Ovary (tissue), 9 donors: ENCODE measurements around the gene CARTPT. TPM values are rescaled to one million over a fixed set of nuclear protein-coding genes. Genes with fewer than 3 reads are reported as not detected.

ENCODE experiments used
- DNase-seq, 5 donors: peaks; one replicate each; pipeline ENCODE4 v3.0.0-alpha.2; 2019 to 2020
- H3K27ac ChIP-seq, 2 donors: fragments of 200-600 bp; one replicate each; pipeline versions ENCODE4 v1.5.1 to v1.8.0; 2019 to 2022
- H3K27me3 ChIP-seq: fragments of 200-600 bp; one replicate; pipeline ENCODE4 v1.8.0; 2022
- H3K36me3 ChIP-seq: fragments of 200-600 bp; sonication (generic); one replicate; pipeline ENCODE4 v1.5.1; 2019
- H3K4me1 ChIP-seq: one replicate; pipeline ENCODE4 v1.8.1; 2013; ENCODE audit warnings: mild to moderate bottlenecking, moderate library complexity; ENCODE audit not compliant: insufficient read depth
- H3K4me3 ChIP-seq: fragments of 200-600 bp; sonication (generic); one replicate; pipeline ENCODE4 v1.5.1; 2017
- H3K9me3 ChIP-seq, 2 donors: fragments of 200-600 bp in 1 of 2; sonication (generic) in 1 of 2; one replicate each; pipeline versions ENCODE4 v1.5.1 to v1.8.1; 2013 to 2019; ENCODE audit warnings: mild to moderate bottlenecking in 1 of 2, moderate library complexity in 1 of 2
- CTCF ChIP-seq, 3 donors: fragments of 450-650 bp in 2 of 3; fragments of 200-600 bp in 1 of 3; IDR thresholded peaks; one replicate each; pipeline versions ENCODE4 v1.5.1 to v1.8.0; 2016 to 2022; ENCODE audit warnings: antibody characterized with exemption in 3 of 3, mild to moderate bottlenecking in 1 of 3
- EP300 ChIP-seq: sonication (generic); formaldehyde crosslinking; IDR thresholded peaks from one replicate; pipeline ENCODE4 v1.6.1; 2017; ENCODE audit warnings: antibody characterized with exemption
- POLR2A ChIP-seq: fragments of 450-650 bp; IDR thresholded peaks from one replicate; pipeline ENCODE4 v1.6.1; 2017; ENCODE audit warnings: antibody characterized with exemption, mild to moderate bottlenecking, moderate library complexity
- WGBS, 3 donors: extraction: QIAGEN DNeasy Blood & Tissue Kit in 1 of 3; methylation state at CpG; one replicate each; pipeline versions ENCODE4 v1.1.5 to v1.1.7; 2013 to 2017; 5-methylcytosine and 5-hydroxymethylcytosine counted together
- intact Hi-C, 4 donors: fragments of 100-400 bp; cut with DNase I; formaldehyde crosslinking; loops; one replicate each; pipeline versions ENCODE4 v1.11.0 to v1.15.1; 2022 to 2023
- polyA plus RNA-seq, 2 donors: library from polyadenylated mRNA; stranded (reverse); fragments of 200-250 nt in 1 of 2; fragments of 350-450 nt in 1 of 2; fragmentation: Illumina TruSeq in 1 of 2; extraction: RNeasy Lipid Tissue Mini Kit (QIAGEN cat#74804) in 1 of 2; gene quantifications; one replicate each; pipeline ENCODE4 v1.2.3, GENCODE V29; 2013 to 2014
- total RNA-seq, 7 donors: library from RNA; depleted of rRNA in 2 of 7; stranded (reverse); fragments of >200 nt in 2 of 7; fragmentation: NEBNext Ultra II Directional in 3 of 7; extraction: Animal tissue kit (Norgen Biotek cat#: 25700) in 3 of 7; gene quantifications; one replicate each; pipeline versions ENCODE4 v1.1.0 to v1.2.4, GENCODE V29; 2016 to 2023
- donor health status: DM: no; HTN: no; CAD: no; lungs with moderate emphysema.
- donor health status: DM: no; HTN: no; CAD: no.
- donor health status: Bipolar disorder and iron deficiency.
- donor health status: DM: yes; HTN: yes; CAD: no.
- donor health status: DM: no; HTN: no; CAD: no.
- donor health status: DM: yes; HTN: yes; CAD: no.

Gene CARTPT
- total and polyA plus RNA-seq, 9 donors = 0.63 TPM; not detected in 8

DNA sequence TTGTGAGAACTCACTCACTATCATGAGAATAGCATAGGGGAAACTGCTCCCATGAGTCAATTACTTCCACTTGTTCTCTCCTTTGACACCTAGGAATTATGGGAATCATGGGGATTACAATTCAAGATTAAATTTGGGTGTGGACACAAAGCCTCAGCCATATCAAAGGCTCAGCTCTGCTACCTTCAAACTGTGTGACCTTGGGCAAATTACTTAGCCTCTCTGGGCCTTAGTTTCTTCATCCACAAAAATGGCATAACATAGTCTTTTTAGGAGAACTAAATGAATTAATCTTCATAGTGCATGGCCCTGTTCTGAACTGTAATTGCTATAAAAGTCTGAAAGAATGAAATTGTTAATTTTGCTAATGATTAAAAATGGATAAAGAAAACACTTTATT is 18.3 kb upstream of the CARTPT start:
- intact Hi-C loops = no loop called here
- no peak overlapping the region for H3K27ac ChIP-seq
- no peaks in the 10 kb centered on the region for H3K36me3 ChIP-seq
- no peak for DNase-seq
- no peaks in the 10 kb centered on the region for H3K9me3 ChIP-seq
- H3K4me3 ChIP-seq = no peak overlapping the region
- H3K4me1 ChIP-seq = no peaks in the 10 kb centered on the region
- TF ChIP-seq CTCF (IDR thresholded peaks at IDR 0.05) (no peak), POLR2A (no peak), EP300 (no peak)
- no peaks in the 10 kb centered on the region for H3K27me3 ChIP-seq

DNA sequence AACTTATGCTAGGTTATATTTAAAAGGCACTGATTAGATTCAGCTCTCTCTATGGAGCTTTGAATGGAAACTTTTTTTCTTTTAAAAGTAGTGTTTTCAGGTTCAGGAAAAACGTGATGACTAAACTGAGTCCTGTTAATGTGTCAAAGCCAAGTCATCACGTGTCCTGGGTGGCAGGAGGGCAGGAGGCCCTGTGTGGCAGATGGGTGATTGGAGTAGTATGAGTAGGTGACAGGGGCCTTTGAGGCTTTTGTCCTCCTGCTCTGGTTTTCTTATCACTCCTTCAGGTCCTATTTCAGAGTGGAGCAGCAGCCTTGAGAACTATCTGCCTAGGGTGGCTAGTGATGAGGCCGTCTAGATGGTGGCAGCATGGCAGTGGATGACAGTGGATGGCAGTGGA is 17.7 kb upstream of the CARTPT start:
- Histone ChIP-seq H3K4me1 (no peaks in the 10 kb centered on the region), H3K4me3 (no peak overlapping the region), H3K36me3 (no peaks in the 10 kb centered on the region), H3K9me3 (no peaks in the 10 kb centered on the region), H3K27me3 (no peaks in the 10 kb centered on the region), H3K27ac (no peak overlapping the region)
- DNase-seq = no peak
- TF ChIP-seq EP300 = no peak
- TF ChIP-seq CTCF (IDR thresholded peaks at IDR 0.05) = no peak
- no peak for TF ChIP-seq POLR2A
- 55 to 63% (median 56%) methylated on average over 3 of the region's 3 CpGs for WGBS, 3 donors
- intact Hi-C loops = no loop called here

- intact Hi-C loops = no loop called here
- no peaks in the 10 kb centered on the region for H3K27me3 ChIP-seq
- DNase-seq = no peak
- WGBS, 3 donors = 6 to 11% (median 10%) methylated on average over 4 of the region's 4 CpGs
- H3K27ac ChIP-seq = no peak overlapping the region
- no peaks in the 10 kb centered on the region for H3K9me3 ChIP-seq
- TF ChIP-seq POLR2A (no peak), EP300 (no peak), CTCF (IDR thresholded peaks at IDR 0.05) (no peak)
- no peaks in the 10 kb centered on the region for H3K36me3 ChIP-seq
- no peaks in the 10 kb centered on the region for H3K4me1 ChIP-seq
- no peak overlapping the region for H3K4me3 ChIP-seq
These were observed 15.1 kb upstream of the CARTPT start for GRCh38 chr5:71703941-71704340.

DNA sequence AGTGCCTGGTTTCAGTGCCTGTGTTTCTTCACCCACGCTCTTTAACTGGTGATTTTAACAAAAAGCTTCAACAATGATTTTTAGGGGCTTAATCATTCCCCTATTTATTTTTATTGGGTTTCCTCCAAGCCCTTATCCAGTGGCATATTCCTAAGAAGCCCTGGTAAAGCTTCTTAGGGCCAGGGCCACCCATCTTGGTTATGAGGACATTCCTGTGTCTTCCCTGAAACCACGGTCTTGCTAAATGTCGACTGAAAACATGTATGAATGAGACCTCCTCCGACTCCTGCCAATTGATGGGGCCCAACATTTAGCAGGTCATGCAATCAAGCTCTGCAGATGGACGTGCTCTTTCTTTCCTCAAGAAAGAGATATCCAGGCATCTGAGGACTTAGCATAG is 13.7 kb upstream of the CARTPT start:
- no peak for DNase-seq
- Histone ChIP-seq H3K9me3 (no peaks in the 10 kb centered on the region), H3K27ac (no peak overlapping the region), H3K4me3 (no peak overlapping the region), H3K36me3 (no peaks in the 10 kb centered on the region), H3K4me1 (no peaks in the 10 kb centered on the region), H3K27me3 (no peaks in the 10 kb centered on the region)
- WGBS, 3 donors = 78 to 81% (median 78%) methylated on average over 5 of the region's 5 CpGs
- intact Hi-C loops = no loop called here
- no peak for TF ChIP-seq CTCF (IDR thresholded peaks at IDR 0.05)
- no peak for TF ChIP-seq EP300
- TF ChIP-seq POLR2A = no peak

DNA sequence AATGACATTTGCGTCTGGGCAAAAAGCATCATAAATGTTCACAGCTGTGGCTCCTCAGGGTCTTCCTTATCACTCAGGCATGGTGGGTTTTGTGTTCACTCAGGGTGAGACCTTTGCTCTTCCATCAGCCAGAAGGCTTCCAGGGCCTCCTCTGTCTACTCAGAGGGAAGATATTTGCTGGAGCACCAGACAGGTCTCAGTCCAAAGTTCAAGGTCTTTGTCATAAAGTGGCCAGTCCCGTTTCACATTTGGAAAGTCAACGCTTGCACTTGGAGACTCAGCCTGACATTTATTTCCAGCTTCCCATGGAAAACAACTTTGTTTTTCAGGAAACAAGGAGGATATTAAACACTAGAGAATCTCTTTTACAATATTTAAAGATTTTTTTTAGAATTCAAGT is 12.2 kb upstream of the CARTPT start:
- TF ChIP-seq CTCF (IDR thresholded peaks at IDR 0.05) = no peak
- TF ChIP-seq EP300 = no peak
- TF ChIP-seq POLR2A = no peak
- Histone ChIP-seq H3K4me1 (no peaks in the 10 kb centered on the region), H3K9me3 (no peaks in the 10 kb centered on the region), H3K4me3 (no peak overlapping the region), H3K36me3 (no peaks in the 10 kb centered on the region), H3K27ac (no peak overlapping the region), H3K27me3 (no peaks in the 10 kb centered on the region)
- intact Hi-C loops = no loop called here
- no peak for DNase-seq
- WGBS, 3 donors = 34 to 37% (median 34%) methylated on average over 3 of the region's 3 CpGs
